ENCODE data around the gene RAPSN.

The RAPSN gene

GRCh38 chr11:47389577-47390421, 59.1 kb downstream of the RAPSN start:
- H3K4me3 Mint-ChIP-seq: no peak overlapping the region
- H3K36me3 Mint-ChIP-seq (ENCODE audit: low read depth): no peaks in the 10 kb centered on the region
- H3K4me1 Mint-ChIP-seq (ENCODE audit: low read depth): peaks cover 21% of the 10 kb centered on the region
- H3K27ac Mint-ChIP-seq: peak overlapping the region; percentile 34
- H3K27me3 Mint-ChIP-seq (ENCODE audit: low read depth): no peaks in the 10 kb centered on the region
- H3K9me3 Mint-ChIP-seq: no peaks in the 10 kb centered on the region
- DNase-seq (ENCODE audit: low spot score): no peak

- no peak overlapping the region for H3K4me3 Mint-ChIP-seq
- H3K27ac Mint-ChIP-seq: peak overlapping the region; percentile 34
- no peaks in the 10 kb centered on the region for H3K27me3 Mint-ChIP-seq (ENCODE audit: low read depth)
- no peaks in the 10 kb centered on the region for H3K9me3 Mint-ChIP-seq
- peaks cover 15% of the 10 kb centered on the region for H3K4me1 Mint-ChIP-seq (ENCODE audit: low read depth)
- no peaks in the 10 kb centered on the region for H3K36me3 Mint-ChIP-seq (ENCODE audit: low read depth)
- DNase-seq (ENCODE audit: low spot score): no peak
These were observed 60.0 kb downstream of the RAPSN start for GRCh38 chr11:47388697-47389576.

GRCh38 chr11:47387944-47388696, 60.8 kb downstream of the RAPSN start:
- peaks cover 10% of the 10 kb centered on the region for H3K4me1 Mint-ChIP-seq (ENCODE audit: low read depth)
- no peak overlapping the region for H3K27ac Mint-ChIP-seq

More at GRCh38 chr11:47387944-47388696, 60.8 kb downstream of the RAPSN start:
- H3K27me3 Mint-ChIP-seq (ENCODE audit: low read depth): no peaks in the 10 kb centered on the region
- H3K9me3 Mint-ChIP-seq: no peaks in the 10 kb centered on the region
- H3K4me3 Mint-ChIP-seq: no peak overlapping the region
- no peak for DNase-seq (ENCODE audit: low spot score)
- H3K36me3 Mint-ChIP-seq (ENCODE audit: low read depth): no peaks in the 10 kb centered on the region
